A549 treated with CORT108297 at 1 μM for 4 hours (cell line): ENCODE measurements around the gene ANXA6. TPM values are rescaled to one million over a fixed set of nuclear protein-coding genes. Genes with fewer than 3 reads are reported as not detected.

Experiments
- total RNA-seq: library from RNA; stranded (reverse); fragments of 200-300 nt; extraction: Qiagen RNA extraction; gene quantifications from 5 replicates; pipeline ENCODE4 v1.2.3, GENCODE V29; 2022

Gene ANXA6
- total RNA-seq, result 36.3 to 42.8 TPM (median 40.1 TPM) in 5 replicates

GRCh38 chr5:151157426-151158286 lies at the start of gene ANXA6:
Gene ANXA6, minus strand, starts transcription at chr5:151157779. Its CDS starts 9,878 bp downstream, at chr5:151147901.

GRCh38 chr5:151080613-151081430 lies 76.8 kb downstream of the ANXA6 start, which contains the start of gene TNIP1:
Gene TNIP1, minus strand, starts transcription at chr5:151081034. Its CDS starts 15,939 bp downstream, at chr5:151065095.

Other genes with a start within 250 kb of the ANXA6 start
- gene GPX3, start 137.2 kb downstream of the ANXA6 start, total RNA-seq, result 14.1 to 19.8 TPM (median 17.1 TPM) in 5 replicates
- gene TNIP1, start 76.7 kb downstream of the ANXA6 start, total RNA-seq, result 121 to 144 TPM (median 134 TPM) in 5 replicates
- 1.3 to 1.9 TPM (median 1.7 TPM) in 5 replicates for gene CCDC69, start 66.3 kb upstream of the ANXA6 start, total RNA-seq
- gene GM2A, start 95.4 kb upstream of the ANXA6 start, total RNA-seq, result 15.7 to 18.1 TPM (median 16.3 TPM) in 5 replicates
- gene SLC36A3, start 146.0 kb upstream of the ANXA6 start, total RNA-seq, result not detected in 5 replicates
- gene SLC36A2, start 189.8 kb upstream of the ANXA6 start, total RNA-seq, result not detected in 5 replicates